ENCODE results near the gene ARID1B.

The ARID1B gene

DNA sequence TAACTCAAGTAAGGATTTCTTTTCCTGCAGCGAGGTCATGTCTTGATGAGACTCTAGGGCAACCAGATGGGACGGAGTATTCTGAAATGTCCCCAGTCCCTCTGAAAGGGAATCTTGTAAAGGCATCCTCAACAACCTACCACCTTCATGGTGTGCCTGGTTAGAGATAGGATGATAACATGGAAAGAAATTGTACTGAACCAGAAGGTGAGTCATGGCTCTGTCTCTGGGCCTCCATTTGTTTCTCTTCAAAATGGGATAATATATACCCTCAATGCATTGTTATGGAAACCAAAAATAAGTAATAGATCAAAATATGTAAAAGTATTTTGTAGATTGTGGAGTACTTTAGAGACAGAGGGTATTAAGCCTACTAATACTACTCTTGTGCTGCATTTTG, 219.1 kb downstream of the ARID1B start:
- DNase-seq = no peak

DNA sequence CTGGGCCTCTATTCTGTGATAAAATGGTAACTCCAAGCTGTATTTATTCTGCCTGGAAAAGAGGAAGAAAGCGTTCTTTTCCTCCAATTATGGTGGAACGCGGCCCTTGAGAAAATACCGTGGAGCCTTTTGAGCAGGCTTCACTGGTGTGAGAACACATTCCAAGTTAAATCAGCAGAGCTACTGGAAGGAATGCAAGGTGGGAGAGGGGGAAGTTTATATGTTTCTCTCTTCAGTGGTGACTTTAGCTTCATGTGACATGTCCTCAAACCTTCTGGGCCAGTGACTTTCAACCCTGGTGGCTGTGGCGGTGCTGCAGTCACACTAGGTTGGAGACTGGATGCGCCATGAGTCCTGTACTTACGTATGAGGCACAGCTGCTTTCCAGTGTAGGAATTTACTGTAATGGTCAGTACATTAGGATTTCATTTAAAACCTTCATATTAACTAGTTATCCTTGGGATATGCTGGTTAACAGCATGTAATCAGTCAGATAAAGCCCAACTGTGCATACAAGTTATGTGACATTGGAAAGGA, 221.7 kb downstream of the ARID1B start:
- no peak for DNase-seq

DNA sequence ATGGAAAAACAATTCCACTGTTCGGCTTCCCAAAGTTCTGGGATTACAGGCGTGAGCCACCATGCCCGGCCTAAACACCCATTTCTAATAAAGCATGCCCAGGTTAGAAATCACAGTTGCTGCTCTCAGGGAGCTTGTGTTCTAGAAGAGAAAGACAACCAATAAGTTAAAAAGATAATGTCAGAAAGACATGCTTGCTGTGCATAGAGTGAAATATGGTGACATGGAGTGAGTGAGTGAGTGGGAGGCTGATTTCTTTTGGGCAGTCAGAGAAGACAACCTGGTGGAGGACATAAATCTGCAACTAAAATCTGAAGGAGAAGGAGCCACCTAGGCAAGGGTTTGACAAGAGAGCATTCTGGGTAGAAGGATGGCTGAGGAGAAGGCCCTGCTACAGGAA, 222.6 kb downstream of the ARID1B start:
- DNase-seq = no peak

DNA sequence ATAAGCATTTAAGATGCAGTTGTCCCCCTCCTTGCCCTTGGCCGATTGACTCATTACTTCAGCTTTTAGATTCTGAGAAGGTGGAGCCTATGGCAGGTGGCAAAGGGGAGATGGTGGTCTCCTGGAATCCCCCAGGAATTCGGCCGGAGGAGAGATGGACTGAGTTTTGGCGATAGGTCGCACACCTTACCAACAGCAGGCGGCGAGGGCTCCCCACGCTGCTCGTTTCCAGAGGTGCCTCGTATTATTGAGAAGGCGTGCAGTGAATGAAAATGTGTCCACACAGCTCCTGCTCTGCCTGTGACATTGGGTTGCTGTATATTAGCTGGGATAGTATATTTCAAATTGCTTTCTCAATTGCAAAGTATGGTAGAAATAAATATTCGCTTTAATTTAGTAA, 224.5 kb downstream of the ARID1B start:
- no peak for DNase-seq

DNA sequence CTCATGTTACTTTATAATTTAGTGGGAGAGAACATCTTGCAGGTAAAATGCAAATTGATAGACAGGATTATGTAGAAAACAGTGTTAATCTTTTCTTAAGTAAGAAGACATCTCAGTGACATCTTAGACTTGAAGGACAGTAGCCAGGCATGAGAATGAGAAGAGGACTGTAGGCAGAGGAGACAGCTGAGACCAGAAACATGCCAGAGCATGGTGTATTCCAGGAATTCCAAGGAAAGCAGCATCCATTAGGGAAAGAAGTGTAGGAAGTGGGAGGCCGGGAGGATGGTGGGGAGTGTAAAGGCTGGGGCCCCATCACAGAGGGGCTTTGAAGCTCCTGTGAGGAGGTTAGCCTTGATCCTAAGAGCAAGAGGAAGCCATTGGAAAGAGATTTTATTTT, 225.6 kb downstream of the ARID1B start:
- DNase-seq = no peak

DNA sequence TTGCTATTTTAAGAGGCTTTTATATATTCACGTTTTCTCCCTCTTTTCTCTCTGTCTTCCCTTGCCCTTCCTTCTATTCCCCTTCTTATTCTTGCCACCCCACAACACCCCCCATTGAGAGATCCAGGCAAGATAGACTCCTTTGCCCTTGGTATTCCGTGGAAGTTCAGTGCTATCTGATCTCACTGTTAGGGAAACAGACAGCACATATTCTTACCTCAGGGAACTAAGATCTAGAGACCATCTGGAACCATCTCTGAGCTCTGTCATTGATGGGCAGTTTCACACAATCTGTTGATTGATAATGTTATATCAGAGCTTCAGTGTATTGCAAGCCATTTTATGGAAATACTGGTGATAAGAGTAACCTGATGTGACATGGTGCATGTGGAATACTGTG, 228.8 kb downstream of the ARID1B start:
- DNase-seq = no peak

DNA sequence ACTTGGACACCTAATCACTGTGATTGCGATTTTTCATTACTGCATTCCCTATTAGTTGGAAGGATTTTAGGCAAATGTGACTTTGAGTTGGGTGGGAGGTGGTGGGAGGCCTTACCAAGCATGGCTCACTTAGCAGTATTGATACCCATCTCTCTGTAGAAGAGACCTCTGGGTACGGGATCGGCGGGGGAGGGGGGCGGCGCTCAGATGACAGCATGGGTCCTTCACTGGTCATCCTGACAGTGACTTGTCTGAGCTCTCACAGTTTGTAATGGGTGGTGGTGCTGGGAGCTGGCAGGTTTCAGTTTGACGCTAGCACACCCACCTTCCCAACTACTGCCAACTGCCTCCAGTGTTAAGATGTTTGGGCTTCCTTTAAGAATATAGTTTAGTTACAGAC, 231.4 kb downstream of the ARID1B start:
- no peak for DNase-seq

DNA sequence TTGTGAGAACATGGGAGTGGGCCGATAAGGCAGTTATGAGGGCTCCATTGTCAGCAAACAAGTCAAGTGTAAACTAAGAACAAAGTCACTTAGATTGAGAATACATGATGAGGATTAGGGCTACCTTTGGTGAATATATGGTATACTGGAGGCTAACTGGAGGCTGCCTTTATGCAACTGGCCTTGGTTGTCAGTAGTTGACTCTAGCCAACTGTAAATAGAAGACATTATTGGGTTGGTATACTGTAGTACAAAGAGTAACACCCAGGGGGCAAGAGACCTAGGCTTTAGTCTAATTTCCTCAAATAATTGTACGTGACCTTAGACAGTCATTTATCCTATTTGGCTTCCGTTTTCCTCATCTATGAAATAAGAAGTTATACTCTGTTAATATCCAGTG, 235.2 kb downstream of the ARID1B start:
- no peak for DNase-seq

DNA sequence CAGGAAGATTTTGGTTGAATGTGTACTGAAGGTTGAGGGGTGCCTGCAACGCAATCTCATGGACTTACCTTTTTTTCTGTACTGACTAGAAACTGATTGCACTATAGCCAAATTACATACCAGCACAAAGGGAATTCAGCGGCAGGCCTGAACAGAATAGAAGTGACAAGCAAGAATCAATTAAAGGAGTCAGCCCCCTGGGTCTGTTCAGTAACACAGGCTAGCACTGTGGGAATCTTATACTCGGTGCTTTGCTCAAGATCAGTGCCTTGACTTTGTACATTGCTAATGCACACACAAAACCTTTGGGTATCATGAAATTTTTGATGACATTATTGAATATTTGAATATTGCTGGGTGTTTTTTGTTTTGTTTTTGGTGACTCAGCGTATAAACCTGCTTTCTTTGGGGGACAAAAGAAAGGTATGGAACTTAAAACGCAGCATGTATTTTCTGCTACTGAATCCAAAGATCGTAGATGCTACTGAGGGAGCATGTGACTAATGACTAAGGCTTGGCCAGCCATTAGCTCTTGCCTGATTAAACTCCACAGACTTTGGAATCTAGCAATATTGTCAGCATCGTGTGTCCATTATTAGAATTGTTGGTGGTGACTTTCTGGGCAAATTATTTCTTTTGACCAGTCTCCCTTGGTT, 236.6 kb downstream of the ARID1B start:
- peak; percentile 65 for DNase-seq

DNA sequence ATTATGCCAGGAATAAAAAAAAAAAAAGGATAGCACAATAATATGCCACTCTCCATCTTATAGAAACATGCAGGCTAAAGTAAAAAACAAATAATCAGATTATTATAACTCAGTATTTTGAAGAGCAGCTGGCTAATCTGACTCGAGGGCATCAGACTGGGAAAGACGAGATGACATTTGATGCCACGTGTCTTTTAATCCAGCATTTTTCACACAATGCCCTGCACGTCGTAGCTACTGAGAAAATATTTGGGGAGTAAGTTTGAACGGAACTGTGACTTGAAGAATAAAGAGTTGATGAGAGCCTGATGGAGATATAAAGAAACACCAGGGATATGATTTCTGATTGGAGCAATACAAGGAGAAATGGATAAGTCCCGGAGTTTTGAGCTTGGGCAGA, 237.7 kb downstream of the ARID1B start:
- DNase-seq = no peak

DNA sequence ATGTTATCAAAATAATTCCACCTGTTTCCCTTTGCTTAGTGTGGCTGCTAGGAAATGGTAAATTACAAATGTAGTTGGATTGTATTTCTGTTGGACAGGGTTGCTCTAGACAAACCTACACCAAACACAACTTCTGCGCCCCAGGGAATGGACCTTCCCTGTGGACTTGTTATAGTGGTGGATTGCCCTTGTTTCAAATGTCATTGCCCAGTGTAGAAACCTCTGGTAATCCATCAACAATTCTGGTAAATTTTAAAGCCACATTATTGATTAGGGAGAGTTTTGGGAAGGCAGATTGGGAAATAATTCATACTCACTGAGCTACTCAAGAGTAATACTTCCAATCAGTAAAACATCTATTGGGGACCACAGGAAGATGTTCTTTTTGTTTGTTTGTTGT, 239.8 kb downstream of the ARID1B start:
- DNase-seq = no peak

DNA sequence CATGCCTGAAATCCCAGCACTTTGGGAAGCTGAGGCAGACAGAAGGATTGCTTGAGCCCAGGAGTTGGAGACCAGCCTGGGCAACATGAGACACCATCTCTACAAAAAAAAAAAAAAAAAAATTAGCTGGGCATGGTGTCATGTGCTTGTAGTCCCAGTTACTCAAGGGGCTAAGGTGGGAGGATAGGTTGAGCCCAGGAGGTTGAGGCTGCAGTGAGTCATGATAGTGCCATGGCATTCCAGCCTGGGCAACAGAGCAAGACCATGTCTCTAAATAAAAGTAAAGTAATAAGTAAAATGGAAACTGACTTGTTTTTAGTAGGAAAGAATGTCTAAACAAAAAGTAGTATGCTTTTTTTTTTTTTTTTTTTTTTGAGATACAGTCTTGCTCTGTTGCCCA, 240.7 kb downstream of the ARID1B start:
- no peak for DNase-seq

DNA sequence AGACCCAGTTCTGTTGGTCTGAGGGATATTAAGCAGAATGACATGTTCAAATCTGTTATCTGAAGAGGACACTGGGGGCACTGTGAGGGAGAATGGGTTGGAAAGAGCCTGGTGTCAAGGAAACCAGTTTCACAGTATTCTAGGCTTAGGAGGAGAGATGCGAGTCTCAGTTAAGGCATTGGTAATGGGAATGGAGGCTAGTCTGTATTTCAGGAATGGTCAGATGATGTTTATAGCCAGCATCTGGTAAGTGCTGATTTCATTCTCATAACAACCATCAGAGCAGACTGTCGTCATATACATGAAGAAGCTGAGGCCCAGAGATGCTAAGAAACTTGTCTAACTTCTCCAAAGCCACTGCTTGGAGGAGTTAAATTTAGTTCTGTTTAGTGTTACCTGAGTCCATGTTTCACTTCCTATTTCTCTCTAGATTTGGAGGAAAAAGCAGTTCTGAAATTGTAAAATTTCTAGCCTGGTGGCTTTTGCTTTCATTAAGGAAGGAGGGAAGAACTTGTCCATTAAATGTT, 242.0 kb downstream of the ARID1B start:
- DNase-seq = no peak

DNA sequence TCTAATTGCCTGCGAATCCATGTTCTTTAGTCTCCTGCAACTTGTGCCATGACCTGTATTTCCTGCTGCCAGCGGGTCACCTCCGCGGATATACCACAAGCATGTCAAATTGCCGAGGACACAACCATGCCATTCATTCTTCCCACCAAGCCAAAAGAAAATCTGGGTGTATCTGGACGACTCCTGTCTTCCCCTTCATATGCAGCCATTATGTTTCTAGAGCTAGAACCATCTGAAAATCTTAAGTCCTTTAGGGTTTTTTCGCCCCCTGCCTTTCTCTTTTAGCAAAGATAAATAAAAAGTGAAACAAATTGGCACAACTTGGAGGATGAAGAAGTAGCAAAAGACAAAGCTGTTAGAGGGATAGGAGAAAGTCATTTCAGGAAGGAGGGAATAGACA, 242.6 kb downstream of the ARID1B start:
- DNase-seq = peak; percentile 40

DNA sequence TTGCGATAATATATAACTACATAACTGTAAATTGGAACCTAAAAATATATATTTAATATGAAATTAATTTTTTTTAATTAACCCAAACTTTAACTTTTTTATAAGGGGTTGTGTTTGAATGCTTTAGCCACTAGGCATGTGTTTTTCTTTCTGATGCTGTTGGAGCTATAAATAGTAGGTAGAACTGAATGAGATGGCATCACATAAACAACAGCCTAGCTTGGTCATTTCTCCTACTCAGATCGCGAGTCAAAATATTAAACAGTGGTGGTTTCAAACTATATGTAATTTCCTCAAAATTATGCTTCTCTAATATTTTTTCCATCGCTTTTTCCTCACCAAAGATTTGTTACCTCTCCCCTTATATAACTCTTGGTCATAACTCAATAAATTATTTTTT, 243.2 kb downstream of the ARID1B start:
- no peak for DNase-seq

DNA sequence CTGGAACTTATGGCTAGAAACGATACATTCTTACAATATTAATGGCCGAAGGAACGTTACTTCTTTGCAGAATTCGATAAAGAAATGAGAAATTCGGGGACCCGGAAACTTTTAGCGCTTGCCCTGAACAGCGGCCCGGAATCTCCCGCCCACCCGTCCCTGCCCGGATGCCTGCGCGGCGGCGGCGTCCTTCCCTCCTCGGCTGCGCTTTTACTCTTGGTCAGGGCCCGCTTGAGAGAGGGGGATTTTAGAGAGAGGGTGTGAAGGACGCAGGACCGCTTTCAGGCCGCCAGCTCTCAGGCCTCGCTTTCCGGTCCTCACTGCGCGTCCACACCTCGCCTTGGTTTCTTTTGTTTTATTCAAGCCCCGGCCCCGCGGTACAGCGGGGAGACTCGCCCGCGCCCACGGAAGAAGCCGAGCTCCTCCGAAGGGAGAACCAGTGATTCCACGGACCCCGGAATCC, 243.7 kb downstream of the ARID1B start:
- DNase-seq = no peak

DNA sequence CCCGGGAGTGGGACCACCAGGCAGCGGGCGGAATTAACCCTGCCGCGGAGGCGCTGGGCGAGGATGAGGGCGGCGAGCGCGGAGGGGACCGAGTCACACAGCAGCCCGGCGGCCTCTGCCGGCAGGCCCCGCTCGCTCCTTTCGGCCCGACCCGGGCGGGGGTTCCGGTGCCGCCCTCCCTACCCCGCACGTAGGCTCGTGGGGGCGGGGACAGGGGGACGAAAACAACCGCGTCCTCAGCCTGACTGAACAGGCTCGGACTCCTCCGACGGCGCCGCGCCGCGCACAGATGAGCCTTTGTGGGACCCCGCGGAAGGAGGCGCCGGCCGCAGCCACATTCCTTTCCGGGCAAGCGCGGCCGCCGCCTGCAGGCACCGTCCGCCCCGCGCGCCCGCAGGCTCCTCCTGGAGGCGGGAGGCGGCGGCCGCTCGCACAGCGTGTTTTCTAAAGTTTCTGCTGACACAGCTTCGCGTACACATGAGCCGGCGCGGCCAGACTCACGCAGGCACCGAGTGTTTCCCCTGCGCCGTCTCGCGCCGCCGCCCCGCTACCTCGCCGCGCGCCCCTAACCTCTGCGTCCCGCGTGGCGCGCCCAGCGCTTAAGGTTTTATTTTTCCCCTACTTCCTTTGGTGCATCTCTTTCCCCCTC, 244.3 kb downstream of the ARID1B start:
- DNase-seq = peak; percentile 95

DNA sequence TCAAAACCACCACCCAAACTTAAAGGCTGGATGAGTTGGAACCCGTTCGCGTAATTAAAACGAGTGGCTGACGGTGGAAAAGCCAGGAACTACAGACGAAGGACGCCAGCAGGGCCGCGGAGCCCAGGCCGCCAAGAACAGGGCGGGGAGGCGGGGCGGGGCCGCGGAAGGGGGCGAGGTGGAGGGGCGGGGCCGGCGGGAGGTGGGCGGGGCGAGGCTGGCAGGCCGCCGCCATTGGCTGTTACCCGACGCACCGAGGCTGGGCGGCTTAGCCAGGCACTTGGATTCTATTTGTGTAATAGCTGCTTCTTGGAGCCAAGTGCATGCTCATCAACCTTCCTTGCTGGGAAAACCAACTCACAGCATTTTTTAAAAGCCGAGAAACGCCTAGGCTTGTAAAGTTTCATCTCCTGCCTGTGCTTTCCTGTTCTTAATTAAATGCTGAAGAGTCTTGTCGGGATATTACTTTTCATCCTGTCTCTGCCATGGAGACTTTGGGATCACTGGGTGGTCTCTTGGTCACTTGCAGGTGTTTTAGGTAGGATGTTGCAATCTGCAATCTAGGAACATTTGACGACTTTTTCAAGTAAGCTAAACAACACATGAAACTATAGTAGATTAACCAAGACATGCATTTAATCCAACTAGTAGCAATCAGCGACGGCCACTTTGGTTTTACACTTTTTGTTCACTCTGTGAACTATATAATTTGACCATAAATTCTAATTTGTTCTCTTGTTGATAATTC, 245.0 kb downstream of the ARID1B start:
- DNase-seq = no peak

DNA sequence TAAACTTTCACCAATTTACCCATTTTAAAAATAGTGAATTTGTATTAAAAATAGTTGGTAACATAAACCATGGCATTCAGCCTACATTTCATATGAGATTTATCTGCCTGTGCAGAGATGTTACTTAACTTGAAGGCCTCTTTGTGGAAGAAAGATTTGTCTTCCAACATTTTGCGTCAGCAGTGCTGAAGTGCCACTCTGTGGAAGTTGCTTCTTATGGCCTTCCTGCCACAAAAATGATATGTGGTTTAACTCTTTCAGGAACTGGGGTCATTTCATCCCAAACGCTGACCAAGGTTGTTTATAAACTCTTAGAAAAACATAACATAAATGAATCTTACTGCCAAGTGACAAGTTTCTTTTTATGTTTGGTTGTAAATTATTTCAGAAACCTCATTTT, 246.8 kb downstream of the ARID1B start:
- no peak for DNase-seq

DNA sequence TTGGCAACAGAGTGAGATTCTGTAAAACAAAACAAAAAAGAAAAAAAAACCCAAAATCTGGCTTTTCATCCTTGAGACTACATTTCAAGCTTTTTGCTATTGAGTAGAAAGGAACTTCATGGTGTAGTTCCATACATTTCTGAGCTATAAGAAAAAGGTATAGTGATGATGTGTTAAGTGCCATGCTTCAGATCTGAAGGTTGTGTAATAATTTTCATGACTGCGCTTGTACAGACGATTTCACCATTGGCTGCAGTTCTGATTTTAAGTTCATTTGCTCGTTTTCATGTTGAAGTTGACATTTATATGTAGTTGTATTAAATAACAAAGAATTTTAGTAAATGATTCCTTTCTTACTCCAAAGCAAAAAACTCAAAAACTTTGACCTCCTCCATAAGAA, 247.6 kb downstream of the ARID1B start:
- no peak for DNase-seq

DNA sequence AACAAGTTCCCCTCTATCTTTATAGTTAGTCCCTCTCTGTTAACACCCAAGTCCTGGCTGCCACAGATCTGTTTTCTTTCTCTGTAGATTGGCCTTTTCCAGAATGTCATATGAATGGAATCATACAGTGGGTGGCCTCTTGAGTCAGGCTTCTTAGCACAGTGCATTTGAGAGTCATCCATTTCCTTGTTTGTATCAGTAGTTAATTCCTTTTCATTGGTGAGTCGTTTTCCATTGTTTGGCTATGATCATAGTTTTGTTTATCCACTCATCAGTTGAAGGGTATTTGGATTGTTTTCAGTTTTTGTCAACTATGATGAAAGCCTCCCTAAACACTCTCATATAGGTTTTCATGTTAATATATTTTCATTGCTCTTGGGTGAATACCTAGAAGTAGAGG, 248.3 kb downstream of the ARID1B start:
- no peak for DNase-seq

DNA sequence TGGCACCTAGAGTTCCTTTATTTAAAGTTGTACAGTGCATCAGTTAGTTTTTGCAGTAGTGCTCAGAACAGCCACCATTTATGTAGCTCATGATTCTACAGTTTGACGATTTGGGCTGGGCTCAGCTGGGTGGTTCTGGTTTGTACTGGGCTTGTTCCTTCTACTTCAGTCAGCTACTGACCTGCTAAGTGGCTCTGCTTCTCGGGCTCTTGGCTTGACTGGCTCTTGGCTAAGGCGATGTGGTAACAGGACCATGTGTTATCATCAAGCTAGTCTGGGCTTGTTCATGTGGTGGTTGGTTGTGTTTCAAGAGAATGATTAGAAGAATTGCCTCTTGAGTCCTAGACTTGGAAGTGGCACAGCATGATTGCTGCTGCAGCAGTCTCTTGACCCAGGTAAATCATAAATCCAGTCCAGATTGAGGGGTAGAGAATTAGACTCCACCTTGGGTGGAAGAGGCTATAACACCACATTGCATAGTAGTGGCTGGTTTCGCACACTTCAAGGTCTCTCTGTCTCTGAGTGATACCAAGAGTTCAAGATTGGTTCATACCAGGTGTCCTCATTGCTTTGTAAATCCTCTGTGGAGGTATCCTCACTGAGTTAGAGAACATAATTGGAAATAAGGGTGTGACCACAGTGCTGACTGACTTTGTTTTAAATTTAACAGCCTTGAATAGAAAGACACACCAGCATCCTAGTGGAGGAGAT, 253.0 kb downstream of the ARID1B start:
- DNase-seq = no peak

DNA sequence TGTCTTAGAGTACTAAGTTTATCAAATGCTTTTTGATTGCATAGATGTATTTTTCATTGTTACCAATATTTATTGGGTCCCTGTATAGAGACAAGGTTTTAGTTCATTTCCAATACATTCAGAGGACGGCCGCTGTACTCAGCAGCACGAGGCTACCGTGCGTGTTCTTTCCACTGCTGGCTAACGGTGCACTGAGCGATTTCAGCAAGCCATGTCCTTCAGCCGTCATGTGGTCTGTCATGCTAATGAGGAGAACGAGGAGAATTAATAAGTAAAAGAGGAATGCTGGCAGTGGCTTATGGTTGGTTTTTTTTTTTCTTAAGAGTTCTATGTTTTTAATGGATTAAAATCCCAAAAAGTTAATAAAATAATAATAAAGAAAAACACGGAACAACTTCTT, 253.6 kb downstream of the ARID1B start:
- no peak for DNase-seq

Measured in retina (tissue), 1 donor.